ENCODE results near the gene AUTS2.

The AUTS2 gene

DNA sequence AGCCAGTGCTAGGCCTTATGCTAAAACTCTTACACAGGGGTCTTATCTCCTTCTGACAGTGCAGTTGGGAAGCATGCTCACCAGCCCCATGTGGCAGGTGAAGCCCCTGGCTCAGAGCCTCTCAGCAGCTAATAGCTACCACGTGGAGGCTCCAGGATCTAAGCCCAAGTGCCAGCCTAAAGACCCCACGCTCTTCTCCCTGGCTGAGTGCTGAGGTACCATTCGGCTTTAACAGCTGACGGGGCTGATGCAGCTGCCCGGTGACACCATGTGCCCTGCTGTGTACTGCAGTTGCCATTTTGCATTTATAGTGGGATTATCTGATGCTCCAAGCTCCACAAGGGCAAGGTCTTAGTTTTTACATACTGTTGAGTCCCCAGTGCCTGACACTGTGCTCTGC is 1017.9 kb downstream of the AUTS2 start:
- ATAC-seq (no peak), DNase-seq (no peak)
- H3K36me3 Mint-ChIP-seq (ENCODE audit: low read depth), result no peaks in the 10 kb centered on the region
- H3K27ac Mint-ChIP-seq, result no peak overlapping the region
- no peaks in the 10 kb centered on the region for H3K27me3 Mint-ChIP-seq
- H3K9me3 Mint-ChIP-seq, result no peaks in the 10 kb centered on the region
- no peak overlapping the region for H3K4me3 Mint-ChIP-seq
- no peaks in the 10 kb centered on the region for H3K4me1 Mint-ChIP-seq

DNA sequence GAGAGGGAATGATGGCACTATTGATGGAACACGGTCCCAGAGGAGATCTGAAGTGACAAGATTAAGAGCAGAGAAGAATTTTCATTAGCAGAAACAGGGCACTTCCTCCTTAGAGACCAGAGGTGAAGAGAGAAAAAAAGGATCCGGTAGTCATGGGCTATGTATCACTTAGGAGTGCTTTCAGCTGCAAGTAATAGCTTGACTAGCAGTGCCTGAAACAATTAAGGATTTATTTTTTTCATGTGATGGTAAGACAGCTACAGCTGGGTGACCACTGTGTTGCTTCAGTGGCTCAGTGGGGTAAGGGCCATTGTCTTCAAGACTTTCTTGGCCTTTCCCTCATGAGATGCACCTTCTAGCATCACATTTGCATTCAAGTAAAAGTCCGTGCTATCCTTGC is 1018.5 kb downstream of the AUTS2 start:
- no peaks in the 10 kb centered on the region for H3K9me3 Mint-ChIP-seq
- ATAC-seq (no peak), DNase-seq (no peak)
- H3K4me1 Mint-ChIP-seq, result no peaks in the 10 kb centered on the region
- no peaks in the 10 kb centered on the region for H3K27me3 Mint-ChIP-seq
- no peaks in the 10 kb centered on the region for H3K36me3 Mint-ChIP-seq (ENCODE audit: low read depth)
- H3K4me3 Mint-ChIP-seq, result no peak overlapping the region
- H3K27ac Mint-ChIP-seq, result no peak overlapping the region

DNA sequence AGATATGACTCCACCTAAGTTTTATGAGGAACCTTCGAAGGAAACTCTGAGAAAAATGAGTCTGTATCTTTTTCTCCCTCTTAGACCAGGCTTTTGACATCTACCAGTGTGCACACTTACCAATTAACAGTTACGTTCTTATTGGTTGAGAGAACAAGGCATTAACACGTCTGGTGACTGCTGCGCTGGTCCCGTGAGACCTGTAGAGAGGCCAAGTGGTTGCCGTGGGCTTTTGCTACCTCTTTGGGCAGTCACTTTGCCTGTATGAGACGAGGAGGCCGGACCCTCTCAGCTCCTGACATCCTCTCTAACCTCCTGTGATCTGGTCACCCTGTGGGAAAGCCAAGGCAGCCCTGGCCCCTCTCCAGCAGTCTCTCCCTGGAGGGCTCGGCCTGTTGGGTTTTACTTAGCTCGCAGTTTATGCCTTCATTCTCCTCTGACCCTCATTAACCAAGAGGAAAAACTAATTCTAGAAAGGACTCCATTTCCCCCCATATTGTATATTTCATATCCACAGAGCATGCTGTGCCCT is 1019.8 kb downstream of the AUTS2 start:
- H3K27me3 Mint-ChIP-seq, result no peaks in the 10 kb centered on the region
- H3K9me3 Mint-ChIP-seq, result no peaks in the 10 kb centered on the region
- DNase-seq, result no peak
- no peak for ATAC-seq
- no peaks in the 10 kb centered on the region for H3K36me3 Mint-ChIP-seq (ENCODE audit: low read depth)
- H3K4me3 Mint-ChIP-seq, result no peak overlapping the region
- H3K4me1 Mint-ChIP-seq, result no peaks in the 10 kb centered on the region
- no peak overlapping the region for H3K27ac Mint-ChIP-seq

GRCh38 chr7:70619130-70619529 is 1020.9 kb downstream of the AUTS2 start:
- Mint-ChIP-seq H3K4me1 (no peaks in the 10 kb centered on the region), H3K9me3 (no peaks in the 10 kb centered on the region), H3K4me3 (no peak overlapping the region), H3K36me3 (ENCODE audit: low read depth) (no peaks in the 10 kb centered on the region), H3K27ac (no peak overlapping the region), H3K27me3 (no peaks in the 10 kb centered on the region)
- DNase-seq (no peak), ATAC-seq (no peak)

DNA sequence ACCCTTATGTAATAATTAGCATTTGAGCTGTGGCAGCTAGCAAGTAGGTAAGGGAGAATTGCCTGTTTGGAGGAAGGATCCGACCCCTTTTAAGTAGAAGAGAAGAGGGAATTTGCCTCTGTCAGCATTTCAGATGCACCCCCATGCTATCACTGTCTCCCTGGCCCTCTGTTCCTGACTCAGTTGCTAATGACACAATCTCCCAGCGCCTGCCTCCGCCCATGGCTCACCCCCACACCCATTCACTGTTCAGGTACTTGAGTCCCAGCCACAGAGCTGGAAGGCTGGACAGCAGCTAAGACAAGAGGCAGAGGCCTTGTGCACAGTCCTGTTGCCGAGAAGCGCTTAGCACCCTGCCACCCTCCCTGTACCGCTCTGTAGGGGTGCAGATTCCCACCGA is 1021.4 kb downstream of the AUTS2 start:
- H3K4me3 Mint-ChIP-seq, result no peak overlapping the region
- H3K4me1 Mint-ChIP-seq, result no peaks in the 10 kb centered on the region
- H3K27me3 Mint-ChIP-seq, result no peaks in the 10 kb centered on the region
- H3K9me3 Mint-ChIP-seq, result no peaks in the 10 kb centered on the region
- DNase-seq (no peak), ATAC-seq (no peak)
- H3K27ac Mint-ChIP-seq, result no peak overlapping the region
- no peaks in the 10 kb centered on the region for H3K36me3 Mint-ChIP-seq (ENCODE audit: low read depth)

- Mint-ChIP-seq H3K36me3 (ENCODE audit: low read depth) (no peaks in the 10 kb centered on the region), H3K4me3 (no peak overlapping the region), H3K27me3 (no peaks in the 10 kb centered on the region), H3K4me1 (no peaks in the 10 kb centered on the region), H3K27ac (no peak overlapping the region), H3K9me3 (no peaks in the 10 kb centered on the region)
- ATAC-seq (no peak), DNase-seq (no peak)
Observed at GRCh38 chr7:70620333-70621055, 1022.2 kb downstream of the AUTS2 start.

DNA sequence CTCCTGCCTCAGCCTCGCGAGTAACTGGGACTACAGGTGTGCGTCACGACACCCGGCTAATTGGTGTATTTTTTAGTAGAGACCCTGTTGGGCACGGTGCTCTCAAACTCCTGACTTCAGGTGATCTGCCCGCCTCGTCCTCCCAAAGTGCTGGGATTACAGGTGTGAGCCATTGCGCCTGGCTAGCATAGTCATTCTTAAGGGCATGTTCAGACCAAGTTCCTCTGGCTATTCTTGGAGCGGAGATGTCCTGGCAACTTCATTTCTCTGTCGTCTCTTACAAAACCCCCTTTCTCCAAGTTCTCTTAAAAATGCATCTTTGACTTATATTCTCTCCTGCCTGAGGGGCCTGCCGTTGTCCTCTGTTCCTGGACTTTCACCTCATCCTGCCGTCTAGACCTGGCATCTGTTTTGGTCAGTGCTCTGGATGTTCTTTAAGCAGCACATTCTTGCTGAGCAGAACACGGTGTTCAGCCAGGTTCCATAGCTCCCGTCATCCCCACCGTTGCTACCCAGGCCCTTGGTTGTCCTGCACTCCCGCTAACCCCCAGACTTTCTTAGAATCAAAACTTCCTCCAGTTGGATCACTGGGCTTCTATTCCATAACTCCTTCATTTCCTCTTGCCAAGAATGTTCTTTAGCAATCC is 1023.8 kb downstream of the AUTS2 start:
- H3K36me3 Mint-ChIP-seq (ENCODE audit: low read depth), result no peaks in the 10 kb centered on the region
- peaks cover 5% of the 10 kb centered on the region for H3K9me3 Mint-ChIP-seq
- H3K27ac Mint-ChIP-seq, result no peak overlapping the region
- H3K4me3 Mint-ChIP-seq, result no peak overlapping the region
- ATAC-seq (no peak), DNase-seq (no peak)
- H3K27me3 Mint-ChIP-seq, result no peaks in the 10 kb centered on the region
- H3K4me1 Mint-ChIP-seq, result no peaks in the 10 kb centered on the region

GRCh38 chr7:70622936-70623335 is 1024.7 kb downstream of the AUTS2 start:
- no peaks in the 10 kb centered on the region for H3K36me3 Mint-ChIP-seq (ENCODE audit: low read depth)
- no peak overlapping the region for H3K27ac Mint-ChIP-seq
- H3K4me3 Mint-ChIP-seq, result no peak overlapping the region
- H3K9me3 Mint-ChIP-seq, result peaks cover 8% of the 10 kb centered on the region
- ATAC-seq (no peak), DNase-seq (no peak)
- H3K27me3 Mint-ChIP-seq, result no peaks in the 10 kb centered on the region
- H3K4me1 Mint-ChIP-seq, result no peaks in the 10 kb centered on the region

DNA sequence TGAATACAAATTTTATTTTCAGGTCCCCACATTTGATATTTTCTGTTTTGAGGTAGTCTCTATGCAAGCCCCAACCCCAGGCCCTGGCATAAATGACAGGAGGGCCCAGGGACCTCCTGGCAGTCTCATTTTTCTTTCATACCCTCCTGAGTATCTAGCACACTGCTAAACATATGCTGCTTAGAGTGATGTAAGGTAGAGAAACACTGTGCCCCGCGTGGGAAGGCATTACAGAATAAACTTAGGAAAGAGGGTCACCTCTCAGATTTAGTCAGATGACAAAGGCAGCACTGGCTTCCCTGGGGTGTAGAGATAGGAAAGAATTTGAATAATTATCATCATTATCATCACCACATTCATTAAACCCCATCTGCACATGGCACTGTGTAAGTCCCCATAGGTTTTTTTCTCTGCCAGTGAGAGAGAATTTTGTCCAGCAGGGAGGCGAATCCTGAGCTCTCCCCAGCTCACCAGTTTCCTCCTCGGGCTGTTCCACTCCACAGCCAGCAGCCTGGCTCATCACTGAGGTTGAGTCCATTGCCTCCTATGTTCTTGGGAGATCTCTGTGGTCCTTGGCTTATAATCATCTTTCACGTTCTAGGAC is 1026.3 kb downstream of the AUTS2 start:
- Mint-ChIP-seq H3K4me1 (no peaks in the 10 kb centered on the region), H3K36me3 (ENCODE audit: low read depth) (no peaks in the 10 kb centered on the region), H3K4me3 (no peak overlapping the region), H3K9me3 (peaks cover 8% of the 10 kb centered on the region), H3K27me3 (no peaks in the 10 kb centered on the region), H3K27ac (no peak overlapping the region)
- DNase-seq (no peak), ATAC-seq (no peak)

DNA sequence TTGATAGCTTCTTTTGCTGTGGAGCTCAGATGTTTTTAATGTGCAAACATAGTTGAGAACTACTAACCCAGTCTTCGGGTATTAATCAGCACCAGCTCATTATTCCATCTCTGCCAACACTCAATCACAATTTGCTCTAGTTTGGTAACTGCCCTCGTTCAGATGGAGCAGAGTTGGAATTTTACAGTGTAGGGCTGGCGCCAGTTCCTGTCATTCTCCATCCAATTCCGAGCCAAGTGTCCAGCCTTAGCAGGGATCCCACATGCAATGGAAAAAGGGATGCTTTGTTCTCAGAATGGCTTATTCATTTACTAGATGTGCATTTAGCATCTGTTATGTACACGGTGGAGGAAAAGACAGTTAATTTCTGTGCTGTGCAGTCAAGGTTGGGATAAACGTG is 1029.2 kb downstream of the AUTS2 start:
- Mint-ChIP-seq H3K27ac (no peak overlapping the region), H3K4me3 (no peak overlapping the region), H3K27me3 (no peaks in the 10 kb centered on the region), H3K36me3 (ENCODE audit: low read depth) (no peaks in the 10 kb centered on the region), H3K9me3 (peaks cover 8% of the 10 kb centered on the region), H3K4me1 (no peaks in the 10 kb centered on the region)
- no peak for DNase-seq
- ATAC-seq, result no peak

GRCh38 chr7:70630440-70630817 is 1032.2 kb downstream of the AUTS2 start:
- ATAC-seq, result no peak
- H3K27ac Mint-ChIP-seq, result no peak overlapping the region
- no peaks in the 10 kb centered on the region for H3K36me3 Mint-ChIP-seq (ENCODE audit: low read depth)
- DNase-seq, result no peak
- peaks cover 4% of the 10 kb centered on the region for H3K27me3 Mint-ChIP-seq
- peaks cover 8% of the 10 kb centered on the region for H3K9me3 Mint-ChIP-seq
- peaks cover 11% of the 10 kb centered on the region for H3K4me1 Mint-ChIP-seq
- H3K4me3 Mint-ChIP-seq, result no peak overlapping the region

DNA sequence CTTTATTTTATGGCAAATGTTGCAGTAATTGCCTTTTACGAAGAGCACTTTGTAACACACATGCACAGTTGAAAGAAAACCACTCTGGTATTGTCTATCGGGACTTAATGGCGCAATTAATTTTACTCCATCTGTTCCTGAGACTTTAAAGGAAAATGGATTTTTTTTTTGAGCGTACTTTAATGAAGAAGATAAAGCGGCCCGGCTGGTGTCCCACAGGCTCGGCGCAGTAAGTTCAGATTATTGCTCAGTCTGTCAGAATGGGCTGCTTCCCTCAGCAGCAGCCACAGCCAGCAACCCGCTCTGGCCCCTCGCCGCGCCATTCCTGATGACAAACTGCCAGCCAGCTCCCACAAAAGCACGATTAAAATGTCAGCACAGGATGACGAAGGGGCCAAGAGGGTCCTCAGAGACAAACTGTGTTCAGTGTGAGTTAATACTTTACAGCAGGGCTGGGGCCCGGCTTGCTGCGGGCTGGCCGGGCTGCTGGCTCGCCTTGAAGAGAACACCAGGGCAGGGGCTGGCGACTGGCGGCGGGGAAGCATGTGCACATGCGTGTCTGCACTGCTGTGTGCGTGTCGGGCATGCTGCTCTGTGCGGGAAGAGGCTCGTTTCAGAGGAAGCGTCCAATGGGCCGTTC is 1032.7 kb downstream of the AUTS2 start:
- no peak overlapping the region for H3K27ac Mint-ChIP-seq
- ATAC-seq (no peak), DNase-seq (no peak)
- peaks cover 11% of the 10 kb centered on the region for H3K4me1 Mint-ChIP-seq
- H3K4me3 Mint-ChIP-seq, result no peak overlapping the region
- peaks cover 8% of the 10 kb centered on the region for H3K9me3 Mint-ChIP-seq
- peaks cover 4% of the 10 kb centered on the region for H3K27me3 Mint-ChIP-seq
- no peaks in the 10 kb centered on the region for H3K36me3 Mint-ChIP-seq (ENCODE audit: low read depth)

GRCh38 chr7:70631718-70632117 is 1033.4 kb downstream of the AUTS2 start:
- Mint-ChIP-seq H3K27me3 (peaks cover 4% of the 10 kb centered on the region), H3K36me3 (ENCODE audit: low read depth) (no peaks in the 10 kb centered on the region)

GRCh38 chr7:70632400-70632799 is 1034.1 kb downstream of the AUTS2 start:
- Mint-ChIP-seq H3K27me3 (peaks cover 4% of the 10 kb centered on the region), H3K27ac (no peak overlapping the region), H3K9me3 (no peaks in the 10 kb centered on the region), H3K36me3 (ENCODE audit: low read depth) (no peaks in the 10 kb centered on the region), H3K4me1 (peaks cover 13% of the 10 kb centered on the region), H3K4me3 (no peak overlapping the region)
- no peak for ATAC-seq
- DNase-seq, result no peak

More at GRCh38 chr7:70631718-70632117, 1033.4 kb downstream of the AUTS2 start:
- peaks cover 5% of the 10 kb centered on the region for H3K9me3 Mint-ChIP-seq
- H3K4me3 Mint-ChIP-seq, result no peak overlapping the region
- no peak overlapping the region for H3K27ac Mint-ChIP-seq
- peaks cover 11% of the 10 kb centered on the region for H3K4me1 Mint-ChIP-seq
- DNase-seq (no peak), ATAC-seq (no peak)

DNA sequence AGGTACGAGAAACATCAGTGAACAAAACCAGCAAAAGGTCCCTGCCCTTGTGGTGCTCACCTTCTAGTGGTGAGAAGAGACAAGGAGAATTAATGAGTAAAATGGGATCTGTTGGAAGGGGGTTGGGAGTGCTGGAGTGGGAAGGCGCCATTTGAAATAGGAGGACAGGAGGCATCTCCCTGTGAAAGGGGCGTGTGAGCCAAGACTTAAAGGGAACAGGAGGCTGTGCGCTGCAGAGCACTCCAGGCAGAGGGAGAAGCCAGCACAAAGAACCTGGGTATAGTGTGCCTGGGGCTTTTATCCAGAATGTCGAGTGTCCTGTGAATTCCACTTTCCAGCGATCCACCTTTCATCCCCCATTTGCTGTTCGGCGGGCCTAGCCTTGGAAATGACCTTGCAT is 1035.8 kb downstream of the AUTS2 start:
- H3K4me3 Mint-ChIP-seq, result no peak overlapping the region
- H3K36me3 Mint-ChIP-seq (ENCODE audit: low read depth), result no peaks in the 10 kb centered on the region
- DNase-seq, result no peak
- no peak for ATAC-seq
- H3K27ac Mint-ChIP-seq, result no peak overlapping the region
- H3K4me1 Mint-ChIP-seq, result peaks cover 18% of the 10 kb centered on the region
- peaks cover 4% of the 10 kb centered on the region for H3K27me3 Mint-ChIP-seq
- no peaks in the 10 kb centered on the region for H3K9me3 Mint-ChIP-seq
